ENCODE data around the gene RNF217. TPM values are rescaled to one million over a fixed set of nuclear protein-coding genes. Genes with fewer than 3 reads are reported as not detected.
"Not testable (repeated sequence)": the region's sequence is repeated elsewhere in the genome, so short reads cannot be mapped to it uniquely, and the experiment has no call there.

The RNF217 gene
- total and polyA plus RNA-seq, 2 of the 8 experiments (the other 6 are each of a cell fraction or from before 2014, with no cell fraction given): 2.0 to 8.9 TPM

- H2BK5ac ChIP-seq (ENCODE audit: low read depth, low read length); H3K4ac ChIP-seq (replicated peaks; ENCODE audit: insufficient read length, low read depth, low read length); H2BK15ac ChIP-seq (ENCODE audit: low read length); POLR2A ChIA-PET (ENCODE audit: partially characterized antibody); H2BK120ac ChIP-seq (replicated peaks; ENCODE audit: low read depth, low read length); H4K20me1 ChIP-seq (replicated peaks in 1 of 2; ENCODE audit: control insufficient read depth in 1 of 2, insufficient read depth in 2 of 2, low read length in 2 of 2); H3K14ac ChIP-seq (ENCODE audit: insufficient read length); FAIRE-seq; H2BK20ac ChIP-seq (ENCODE audit: low read length); H3K9ac ChIP-seq (replicated peaks in 1 of 4; ENCODE audit: extremely low read depth in 1 of 4, low read depth in 3 of 4, low read length in 3 of 4); H3K27ac ChIP-seq (ENCODE audit: low read depth, low read length); H3K4me3 ChIP-seq (ENCODE audit: extremely low read depth in 1 of 4, insufficient read depth in 2 of 4, low read depth in 3 of 4, low read length in 4 of 4); H3K36me3 ChIP-seq (ENCODE audit: control insufficient read depth in 2 of 4, insufficient read depth in 4 of 4, low read length in 3 of 4); H3K4me1 ChIP-seq (replicated peaks in 1 of 4; ENCODE audit: control insufficient read depth in 3 of 4, insufficient read depth in 4 of 4, low read length in 3 of 4); H3K9me3 ChIP-seq (ENCODE audit: insufficient read depth in 2 of 2, low read depth in 1 of 2, low read length in 1 of 2); H2AFZ ChIP-seq (ENCODE audit: low read length); H3K56ac ChIP-seq (replicated peaks; ENCODE audit: insufficient read length, low read depth, low read length); H2AK5ac ChIP-seq (ENCODE audit: low read depth, low read length); H4K91ac ChIP-seq (replicated peaks; ENCODE audit: insufficient read length, low read length); CTCF ChIA-PET (ENCODE audit: partially characterized antibody); H4K5ac ChIP-seq (ENCODE audit: insufficient read length, low read depth, low read length); H4K8ac ChIP-seq (ENCODE audit: extremely low read depth, insufficient read depth, low read length); H3K23me2 ChIP-seq (ENCODE audit: low read depth, low read length); H3K4me2 ChIP-seq (ENCODE audit: insufficient read depth in 1 of 2, low read depth in 2 of 2, low read length in 2 of 2); H3K23ac ChIP-seq (ENCODE audit: insufficient read length); H3K79me1 ChIP-seq (ENCODE audit: low read depth, low read length); DNase-seq (ENCODE audit: low read depth in 1 of 2, low spot score in 2 of 2); H3K18ac ChIP-seq (ENCODE audit: extremely low read depth, low read length); H2BK12ac ChIP-seq (ENCODE audit: low read depth, low read length); H3K27me3 ChIP-seq (replicated peaks in 1 of 4; ENCODE audit: control insufficient read depth in 3 of 4, extremely low read depth in 1 of 4, insufficient read depth in 3 of 4, low read length in 3 of 4): not testable (repeated sequence)
- peaks cover 0 to 15% of the 10 kb centered on the region in 2 experiments; a peak in 2 of 4 replicates for H3K79me2 ChIP-seq (ENCODE audit: control insufficient read depth in 1 of 2, insufficient read depth in 2 of 2, low read length in 2 of 2)
- WGBS, 2 experiments (ENCODE audit: extremely low coverage in 1 of 2, insufficient coverage in 1 of 2, insufficient read length in 1 of 2, insufficient replicate concordance in 2 of 2, low coverage in 1 of 2, low lambda C conversion rate in 2 of 2, missing lambda C conversion rate in 1 of 2): 89% methylated on average over 3 of the region's 3 CpGs; no CpG with 5 or more reads in 1 of the 2 experiments
These were observed 3.2 kb downstream of the RNF217 start for GRCh38 chr6:124965424-124965850.

Measured in H1 (cell line).